ENCODE measurements around the gene RNASEH2C.

- TF ChIP-seq CTCF (IDR thresholded peaks at IDR 0.05 in 4 of 5, conservative IDR thresholded peaks at IDR 0.05 in 1 of 5) (no peak), POLR2A (IDR thresholded peaks at IDR 0.05) (no peak)
These were observed 10.2 kb downstream of the RNASEH2C start for GRCh38 chr11:65710421-65710820.

Data from gastrocnemius medialis (tissue), 4 donors.